MM.1S (cell line): ENCODE results near the gene STRADB.

Experiments used
- DNase-seq: peaks from one replicate; pipeline ENCODE4 v3.0.0-alpha.2; 2015
- H2AFZ ChIP-seq: fragments of 300-600 bp; sonication (generic); 2 replicates; pipeline ENCODE4 v1.6.0; 2016; ENCODE audit warnings: antibody characterized with exemption, low read length
- H3F3A ChIP-seq: fragments of 300-600 bp; sonication (generic); 2 replicates; pipeline ENCODE4 v1.6.1; 2016; ENCODE audit warnings: mild to moderate bottlenecking, antibody characterized with exemption, low read length, moderate library complexity, mixed read lengths; ENCODE audit not compliant: insufficient read depth
- H3K27ac ChIP-seq: fragments of 300-600 bp; sonication (generic); 2 replicates; pipeline ENCODE4 v1.5.1; 2016; ENCODE audit warnings: mild to moderate bottlenecking, low read length
- H3K27me3 ChIP-seq: fragments of 300-600 bp; sonication (generic); replicated peaks from 2 replicates; pipeline ENCODE4 v1.6.0; 2016; ENCODE audit warnings: low read length; ENCODE audit not compliant: insufficient read depth
- H3K36me3 ChIP-seq: fragments of 300-600 bp; sonication (generic); replicated peaks from 2 replicates; pipeline ENCODE4 v1.6.1; 2016; ENCODE audit warnings: mild to moderate bottlenecking, low read length, mixed read lengths; ENCODE audit not compliant: insufficient read depth
- H3K4me1 ChIP-seq: fragments of 300-600 bp; sonication (generic); 2 replicates; pipeline ENCODE4 v1.6.1; 2016; ENCODE audit warnings: low read length, mixed read lengths
- H3K4me2 ChIP-seq: fragments of 300-600 bp; sonication (generic); 2 replicates; pipeline ENCODE4 v1.6.0; 2016; ENCODE audit warnings: low read depth, low read length
- H3K4me3 ChIP-seq: fragments of 300-600 bp; sonication (generic); 2 replicates; pipeline ENCODE4 v1.5.1; 2016; ENCODE audit warnings: low read length, mixed read lengths
- H3K79me2 ChIP-seq: fragments of 300-600 bp; sonication (generic); 2 replicates; pipeline ENCODE4 v1.6.1; 2016; ENCODE audit warnings: mixed run types, low read length, mixed read lengths
- H3K9ac ChIP-seq: fragments of 300-600 bp; sonication (generic); 2 replicates; pipeline ENCODE4 v1.6.1; 2016; ENCODE audit warnings: low read length, mixed read lengths
- H3K9me2 ChIP-seq: fragments of 300-600 bp; sonication (generic); replicated peaks from 2 replicates; pipeline ENCODE4 v1.6.1; 2016; ENCODE audit warnings: mild to moderate bottlenecking, low read length, mixed read lengths; ENCODE audit not compliant: insufficient read depth
- H3K9me3 ChIP-seq: fragments of 300-600 bp; sonication (generic); replicated peaks from 2 replicates; pipeline ENCODE4 v1.6.1; 2016; ENCODE audit warnings: mild to moderate bottlenecking, low read length, mixed read lengths; ENCODE audit not compliant: insufficient read depth
- H4K20me1 ChIP-seq: fragments of 300-600 bp; sonication (generic); 2 replicates; pipeline ENCODE4 v1.6.1; 2016; ENCODE audit warnings: mild to moderate bottlenecking, low read length, moderate library complexity, mixed read lengths; ENCODE audit not compliant: insufficient read depth
- CTCF ChIP-seq: fragments of 300-600 bp; sonication (generic); IDR thresholded peaks from 2 replicates; pipeline ENCODE4 v1.5.1; 2016; ENCODE audit warnings: antibody characterized with exemption, low read length, mixed read lengths
- EZH2 ChIP-seq: fragments of 300-600 bp; sonication (generic); optimal IDR thresholded peaks from 2 replicates; pipeline ENCODE3; 2017; ENCODE audit warnings: low read depth, mild to moderate bottlenecking, antibody characterized with exemption, low read length, mixed read lengths
- EZH2phosphoT487 ChIP-seq: fragments of 300-600 bp; sonication (generic); IDR thresholded peaks from 2 replicates; pipeline ENCODE4 v1.6.1; 2018; ENCODE audit warnings: antibody characterized with exemption, low read length

STRADB gene

GRCh38 chr2:201448061-201448460 lies 3.5 kb upstream of the STRADB start:
- Histone ChIP-seq H3K36me3 (no peaks in the 10 kb centered on the region), H3K79me2 (peaks cover 24% of the 10 kb centered on the region), H2AFZ (no peak overlapping the region), H3K4me1 (peaks cover 13% of the 10 kb centered on the region; the same call in 1 of the 2 replicates), H3K9ac (no peak overlapping the region), H3K27me3 (no peaks in the 10 kb centered on the region), H4K20me1 (no peaks in the 10 kb centered on the region), H3K4me3 (no peak overlapping the region), H3K9me2 (no peaks in the 10 kb centered on the region), H3F3A (no peaks in the 10 kb centered on the region), H3K4me2 (no peak overlapping the region), H3K9me3 (no peaks in the 10 kb centered on the region), H3K27ac (no peak overlapping the region)
- DNase-seq, result no peak
- TF ChIP-seq CTCF (no peak), EZH2phosphoT487 (no peak), EZH2 (no peak)

GRCh38 chr2:201448701-201449100 lies 2.8 kb upstream of the STRADB start:
- TF ChIP-seq EZH2phosphoT487 (no peak), CTCF (no peak), EZH2 (no peak)
- H2AFZ ChIP-seq, result no peak overlapping the region
- H3K4me2 ChIP-seq, result no peak overlapping the region
- no peak overlapping the region for H3K27ac ChIP-seq
- no peaks in the 10 kb centered on the region for H3F3A ChIP-seq
- H3K27me3 ChIP-seq, result no peaks in the 10 kb centered on the region
- H3K9me2 ChIP-seq, result no peaks in the 10 kb centered on the region
- no peak for DNase-seq
- H3K9ac ChIP-seq, result no peak overlapping the region
- H3K79me2 ChIP-seq, result peaks cover 24% of the 10 kb centered on the region
- H3K36me3 ChIP-seq, result no peaks in the 10 kb centered on the region
- peaks cover 13% of the 10 kb centered on the region; the same call in 1 of the 2 replicates for H3K4me1 ChIP-seq
- no peak overlapping the region for H3K4me3 ChIP-seq
- no peaks in the 10 kb centered on the region for H4K20me1 ChIP-seq
- H3K9me3 ChIP-seq, result no peaks in the 10 kb centered on the region

- Histone ChIP-seq H3K4me3 (peak overlapping the region; percentile 91), H3K27ac (peak overlapping the region; percentile 48; the same call in 1 of the 2 replicates), H3K79me2 (peaks cover 24% of the 10 kb centered on the region)
These were observed 617 bp upstream of the STRADB start for GRCh38 chr2:201450954-201451291.

More at GRCh38 chr2:201450954-201451291, 617 bp upstream of the STRADB start:
- Histone ChIP-seq H3K36me3 (no peaks in the 10 kb centered on the region), H3K9me3 (no peaks in the 10 kb centered on the region), H3K4me2 (peak overlapping the region; percentile 46), H3K9ac (peak overlapping the region; percentile 72), H3K27me3 (no peaks in the 10 kb centered on the region), H3F3A (no peaks in the 10 kb centered on the region), H3K4me1 (peaks cover 13% of the 10 kb centered on the region; the same call in 1 of the 2 replicates), H3K9me2 (no peaks in the 10 kb centered on the region), H4K20me1 (no peaks in the 10 kb centered on the region), H2AFZ (peak overlapping the region; percentile 95)
- no peak for DNase-seq
- no peak for TF ChIP-seq EZH2phosphoT487
- TF ChIP-seq EZH2, result no peak
- TF ChIP-seq CTCF, result no peak
